Measurements from ENCODE around the gene ZNF385A. TPM values are rescaled to one million over a fixed set of nuclear protein-coding genes. Genes with fewer than 3 reads are reported as not detected.
"Not testable (repeated sequence)": the region's sequence is repeated elsewhere in the genome, so short reads cannot be mapped to it uniquely, and the experiment has no call there.

ZNF385A gene
- total and polyA plus RNA-seq, 2 of the 13 experiments (the other 11 are each of a cell fraction or from before 2014, with no cell fraction given), result 0.44 to 0.67 TPM

DNA sequence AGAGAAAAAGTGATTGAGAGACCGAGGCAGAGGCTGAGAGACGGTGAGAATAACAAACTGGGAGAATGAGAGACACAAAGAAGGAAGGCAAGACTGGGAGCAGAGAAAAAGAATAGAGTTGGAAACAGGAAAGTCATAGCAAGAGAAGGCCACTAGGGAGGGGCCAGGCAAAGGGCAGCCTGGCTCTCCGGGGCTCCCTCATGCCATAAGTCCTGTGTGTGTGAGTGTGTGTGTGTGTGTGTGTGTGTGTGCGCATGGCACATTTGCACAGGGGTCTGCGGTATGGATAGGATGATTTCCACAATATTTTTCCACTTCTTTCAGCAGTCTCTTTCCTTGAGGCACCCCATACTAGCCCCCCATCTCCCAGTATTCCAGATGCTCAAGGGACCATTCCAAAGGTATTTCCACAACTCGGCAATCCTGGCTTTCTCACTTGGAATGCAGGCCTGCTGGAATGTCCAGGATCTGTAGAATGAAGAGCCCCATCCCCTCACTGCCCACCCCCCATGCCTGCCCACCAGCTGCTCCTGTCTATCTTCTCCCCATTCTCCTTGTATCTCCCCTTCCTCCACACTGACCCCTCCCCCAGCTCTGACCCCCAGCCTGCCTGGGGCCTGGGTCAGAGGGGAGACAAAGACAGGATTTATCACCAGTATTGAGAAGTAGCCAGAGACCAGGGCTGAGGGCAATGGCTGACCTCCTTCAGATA, 29.3 kb downstream of the ZNF385A start:
- H3K4me1 ChIP-seq (ENCODE audit: insufficient read depth, low read length), result peaks cover 53% of the 10 kb centered on the region
- DNase-seq (ENCODE audit: low spot score) (no peak), ATAC-seq (no peak), FAIRE-seq (no peak)
- POLR2A ChIA-PET, result no interaction called here
- no peaks in the 10 kb centered on the region for H3K79me2 ChIP-seq (ENCODE audit: insufficient read depth, low read length)
- H3K27me3 ChIP-seq (ENCODE audit: control insufficient read depth in 1 of 2, insufficient read depth in 2 of 2, low read length in 2 of 2), result no peaks in the 10 kb centered on the region; a peak in 1 of 5 replicates
- in situ Hi-C loops (cut with HindIII; ENCODE audit: extremely low pct_ligation_motif_present, low pct_unique_long_range_greater_than_20kb), result no loop called here
- H3K9me3 ChIP-seq (ENCODE audit: low read length), result no peaks in the 10 kb centered on the region
- no peak for TF ChIP-seq ZNF709 (CRISPR knock-in tag; IDR thresholded peaks at IDR 0.05)
- TF ChIP-seq SRSF9 (IDR thresholded peaks at IDR 0.05; ENCODE audit: borderline replicate concordance, insufficient read depth, low read depth, low read length, poor library complexity, severe bottlenecking), result no peak
- no peak overlapping the region for H3K27ac ChIP-seq (ENCODE audit: extremely low read length, insufficient read depth, low read length)
- no peak overlapping the region for H3K4me3 ChIP-seq (replicated peaks in 1 of 3; ENCODE audit: insufficient read depth in 1 of 3, low read depth in 2 of 3, low read length in 3 of 3)
- intact Hi-C loops (cut with micrococcal nuclease; ENCODE audit: unreplicated experiment), result no loop called here
- H2AFZ ChIP-seq (ENCODE audit: low read length), result no peak overlapping the region
- BruUV-seq (replicated peaks), result no TSS peak
- H3K4me2 ChIP-seq (ENCODE audit: low read depth, low read length), result no peak overlapping the region
- CTCF ChIA-PET (ENCODE audit: low intra/inter-chr PET ratio, low total read pairs), result no interaction called here
- 64% methylated on average over 4 of the region's 6 CpGs for WGBS (ENCODE audit: low lambda C conversion rate)
- peaks cover 2 to 12% of the 10 kb centered on the region in 2 experiments for H3K36me3 ChIP-seq (replicated peaks in 1 of 2; ENCODE audit: control insufficient read depth in 1 of 2, insufficient read depth in 2 of 2, low read length in 2 of 2)
- H4K20me1 ChIP-seq (ENCODE audit: insufficient read depth, low read length), result no peaks in the 10 kb centered on the region
- H3K9ac ChIP-seq (ENCODE audit: insufficient read depth, low read depth, low read length), result no peak overlapping the region

DNA sequence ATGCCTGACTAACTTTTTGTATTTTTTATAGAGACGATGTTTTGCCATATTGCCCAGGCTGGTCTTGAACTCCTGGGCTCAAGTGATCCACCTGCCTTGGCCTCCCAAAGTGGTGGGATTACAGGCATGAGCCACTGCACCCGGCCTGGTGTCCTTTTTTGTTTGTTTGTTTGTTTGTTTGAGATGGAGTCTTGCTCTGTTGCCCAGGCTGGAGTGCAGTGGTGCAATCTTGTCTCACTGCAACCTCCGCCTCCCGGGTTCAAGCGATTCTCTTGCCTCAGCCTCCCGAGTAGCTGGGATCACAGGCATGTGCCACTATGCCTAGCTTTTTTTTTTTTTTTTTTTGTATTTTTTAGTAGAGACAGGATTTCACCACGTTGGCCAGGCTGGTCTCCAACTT, 30.3 kb downstream of the ZNF385A start:
- peaks cover 9 to 22% of the 10 kb centered on the region in 2 experiments for H3K36me3 ChIP-seq (replicated peaks in 1 of 2; ENCODE audit: control insufficient read depth in 1 of 2, insufficient read depth in 2 of 2, low read length in 2 of 2)
- H3K4me3 ChIP-seq (replicated peaks in 1 of 3; ENCODE audit: insufficient read depth in 1 of 3, low read depth in 2 of 3, low read length in 3 of 3); FAIRE-seq; H3K9ac ChIP-seq (ENCODE audit: insufficient read depth, low read depth, low read length); H3K27ac ChIP-seq (ENCODE audit: extremely low read length, insufficient read depth, low read length); ATAC-seq; H4K20me1 ChIP-seq (ENCODE audit: insufficient read depth, low read length); H3K4me2 ChIP-seq (ENCODE audit: low read depth, low read length); BruUV-seq (replicated peaks); in situ Hi-C loops (cut with HindIII; ENCODE audit: extremely low pct_ligation_motif_present, low pct_unique_long_range_greater_than_20kb); CTCF ChIA-PET (ENCODE audit: low intra/inter-chr PET ratio, low total read pairs); H3K79me2 ChIP-seq (ENCODE audit: insufficient read depth, low read length); intact Hi-C loops (cut with micrococcal nuclease; ENCODE audit: unreplicated experiment); H3K27me3 ChIP-seq (ENCODE audit: control insufficient read depth in 1 of 2, insufficient read depth in 2 of 2, low read length in 2 of 2); H2AFZ ChIP-seq (ENCODE audit: low read length); H3K9me3 ChIP-seq (ENCODE audit: low read length); DNase-seq (ENCODE audit: low spot score): not testable (repeated sequence)
- 87% methylated on average over 7 of the region's 7 CpGs for WGBS (ENCODE audit: low lambda C conversion rate)
- H3K4me1 ChIP-seq (ENCODE audit: insufficient read depth, low read length), result peaks cover 44% of the 10 kb centered on the region
- POLR2A ChIA-PET, result interaction anchor here (2.2 to 2.4 kb wide), 2 partner anchors 29 to 74 kb away, joined by 10 to 11 read pairs; partner anchors contain the start of genes CBX5, COPZ1 and HNRNPA1

All from HepG2 (cell line).